ENCODE measurements around the gene ABCB10. TPM values are rescaled to one million over a fixed set of nuclear protein-coding genes. Genes with fewer than 3 reads are reported as not detected.

ABCB10 gene
- total and polyA plus RNA-seq, 9 donors: 5.6 to 15.4 (median 10.1) TPM

GRCh38 chr1:229535230-229535629 lies 23.3 kb downstream of the ABCB10 start:
- H3K4me1 ChIP-seq (ENCODE audit: insufficient read depth): no peaks in the 10 kb centered on the region
- DNase-seq: no peak
- H3K4me3 ChIP-seq: no peak overlapping the region
- no peak overlapping the region for H3K27ac ChIP-seq
- no peaks in the 10 kb centered on the region for H3K27me3 ChIP-seq
- H3K9me3 ChIP-seq: no peaks in the 10 kb centered on the region
- TF ChIP-seq EP300 (IDR thresholded peaks at IDR 0.05) (no peak), POLR2A (IDR thresholded peaks at IDR 0.05) (no peak)
- TF ChIP-seq, protein P1, sequence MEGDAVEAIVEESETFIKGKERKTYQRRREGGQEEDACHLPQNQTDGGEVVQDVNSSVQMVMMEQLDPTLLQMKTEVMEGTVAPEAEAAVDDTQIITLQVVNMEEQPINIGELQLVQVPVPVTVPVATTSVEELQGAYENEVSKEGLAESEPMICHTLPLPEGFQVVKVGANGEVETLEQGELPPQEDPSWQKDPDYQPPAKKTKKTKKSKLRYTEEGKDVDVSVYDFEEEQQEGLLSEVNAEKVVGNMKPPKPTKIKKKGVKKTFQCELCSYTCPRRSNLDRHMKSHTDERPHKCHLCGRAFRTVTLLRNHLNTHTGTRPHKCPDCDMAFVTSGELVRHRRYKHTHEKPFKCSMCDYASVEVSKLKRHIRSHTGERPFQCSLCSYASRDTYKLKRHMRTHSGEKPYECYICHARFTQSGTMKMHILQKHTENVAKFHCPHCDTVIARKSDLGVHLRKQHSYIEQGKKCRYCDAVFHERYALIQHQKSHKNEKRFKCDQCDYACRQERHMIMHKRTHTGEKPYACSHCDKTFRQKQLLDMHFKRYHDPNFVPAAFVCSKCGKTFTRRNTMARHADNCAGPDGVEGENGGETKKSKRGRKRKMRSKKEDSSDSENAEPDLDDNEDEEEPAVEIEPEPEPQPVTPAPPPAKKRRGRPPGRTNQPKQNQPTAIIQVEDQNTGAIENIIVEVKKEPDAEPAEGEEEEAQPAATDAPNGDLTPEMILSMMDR (IDR thresholded peaks at IDR 0.05): no peak
- H3K36me3 ChIP-seq: no peaks in the 10 kb centered on the region
- intact Hi-C loops (cut with DNase I): no loop called here

DNA sequence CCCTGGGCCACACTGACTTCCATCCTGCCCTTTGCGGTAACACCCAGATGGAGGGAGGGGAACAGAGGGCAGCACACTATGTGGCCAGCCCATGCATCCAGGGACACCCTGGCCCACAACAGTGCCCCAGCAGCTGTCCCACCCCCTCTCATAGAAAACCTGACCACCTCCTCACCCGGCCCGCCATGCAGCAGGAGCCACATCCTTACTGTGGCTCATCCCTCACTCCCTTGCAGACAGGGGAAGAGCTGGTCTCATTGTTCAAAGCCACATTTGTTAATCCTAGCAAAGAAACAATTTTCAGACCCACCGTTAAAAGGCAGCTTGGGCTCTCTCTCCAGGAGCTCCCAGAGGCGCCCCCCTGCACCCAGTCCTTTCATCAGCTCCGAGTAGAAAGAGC lies 27.2 kb downstream of the ABCB10 start:
- no peak for DNase-seq
- WGBS, 3 donors: 93 to 98% (median 93%) methylated on average over 6 of the region's 6 CpGs
- no peaks in the 10 kb centered on the region for H3K36me3 ChIP-seq
- H3K27me3 ChIP-seq: no peaks in the 10 kb centered on the region
- H3K9me3 ChIP-seq: no peaks in the 10 kb centered on the region
- TF ChIP-seq, protein P1 (IDR thresholded peaks at IDR 0.05): no peak
- TF ChIP-seq EP300 (IDR thresholded peaks at IDR 0.05) (no peak), POLR2A (IDR thresholded peaks at IDR 0.05) (no peak)
- no peak overlapping the region for H3K27ac ChIP-seq
- H3K4me3 ChIP-seq: no peak overlapping the region
- H3K4me1 ChIP-seq (ENCODE audit: insufficient read depth): no peaks in the 10 kb centered on the region
- intact Hi-C loops (cut with DNase I): no loop called here

- H3K36me3 ChIP-seq: no peaks in the 10 kb centered on the region
- TF ChIP-seq POLR2A (IDR thresholded peaks at IDR 0.05) (no peak), EP300 (IDR thresholded peaks at IDR 0.05) (no peak)
- TF ChIP-seq, protein P1 (IDR thresholded peaks at IDR 0.05): no peak
- no peak overlapping the region for H3K27ac ChIP-seq
Measured at GRCh38 chr1:229529639-229530038, 28.9 kb downstream of the ABCB10 start.

GRCh38 chr1:229526695-229527094 lies 31.8 kb downstream of the ABCB10 start:
- intact Hi-C loops (cut with DNase I): no loop called here
- 94 to 97% (median 96%) methylated on average over 1 of the region's 1 CpG for WGBS, 3 donors
- no peaks in the 10 kb centered on the region for H3K9me3 ChIP-seq
- no peaks in the 10 kb centered on the region for H3K27me3 ChIP-seq
- DNase-seq: no peak
- no peaks in the 10 kb centered on the region for H3K36me3 ChIP-seq
- TF ChIP-seq EP300 (IDR thresholded peaks at IDR 0.05): no peak
- TF ChIP-seq POLR2A (IDR thresholded peaks at IDR 0.05): no peak
- TF ChIP-seq, protein P1 (IDR thresholded peaks at IDR 0.05): no peak
- H3K4me3 ChIP-seq: no peak overlapping the region
- H3K4me1 ChIP-seq (ENCODE audit: insufficient read depth): no peaks in the 10 kb centered on the region
- H3K27ac ChIP-seq: no peak overlapping the region

More at GRCh38 chr1:229529639-229530038, 28.9 kb downstream of the ABCB10 start:
- H3K4me1 ChIP-seq (ENCODE audit: insufficient read depth): no peaks in the 10 kb centered on the region
- DNase-seq: no peak
- H3K27me3 ChIP-seq: no peaks in the 10 kb centered on the region
- 92 to 96% (median 94%) methylated on average over 7 of the region's 7 CpGs for WGBS, 3 donors
- H3K4me3 ChIP-seq: no peak overlapping the region
- intact Hi-C loops (cut with DNase I): no loop called here
- H3K9me3 ChIP-seq: no peaks in the 10 kb centered on the region

All from ovary (tissue), 9 donors.